ENCODE data around the gene KHDRBS2. TPM values are rescaled to one million over a fixed set of nuclear protein-coding genes. Genes with fewer than 3 reads are reported as not detected.

Gene KHDRBS2
- total and polyA plus RNA-seq, 2 experiments from 2014 or later = 5.4 to 11.7 TPM

DNA sequence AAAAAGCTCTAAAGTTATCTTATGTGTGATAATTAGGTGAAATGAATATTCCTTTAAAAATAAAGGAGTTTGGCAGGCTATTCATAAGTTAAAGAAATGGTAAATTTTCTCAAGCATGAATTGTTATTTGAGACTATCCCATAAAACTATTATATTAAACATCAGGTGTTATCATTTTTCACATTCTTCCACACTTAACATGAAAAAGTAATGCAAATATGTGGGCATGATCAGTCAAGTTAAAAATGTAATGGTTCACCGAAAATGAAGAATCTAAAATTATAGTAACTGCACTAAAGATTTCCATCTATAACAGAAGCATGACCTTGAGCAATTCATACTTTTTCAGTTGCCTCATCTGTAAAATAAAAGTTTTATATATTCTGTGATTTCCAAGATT lies 110.8 kb downstream of the KHDRBS2 start:
- Mint-ChIP-seq H3K9me3 (peaks cover 4% of the 10 kb centered on the region; the same call in 2 of the 3 replicates), H3K27ac (no peak overlapping the region), H3K4me3 (no peak overlapping the region), H3K27me3 (ENCODE audit: insufficient read depth, low read depth, poor library complexity) (no peaks in the 10 kb centered on the region), H3K4me1 (no peaks in the 10 kb centered on the region), H3K36me3 (ENCODE audit: low read depth) (no peaks in the 10 kb centered on the region; the same call in 2 of the 3 replicates)
- no peaks in the 10 kb centered on the region for H3K79me2 ChIP-seq (replicated peaks; ENCODE audit: insufficient read depth)
- H2AFZ ChIP-seq = no peak overlapping the region
- ATAC-seq (no peak), DNase-seq (ENCODE audit: low spot score) (no peak)
- no peaks in the 10 kb centered on the region for H3F3A ChIP-seq (replicated peaks; ENCODE audit: low read depth)
- no peaks in the 10 kb centered on the region for H3K27me3 ChIP-seq (ENCODE audit: insufficient read depth)
- no peaks in the 10 kb centered on the region for H3K36me3 ChIP-seq (ENCODE audit: insufficient read depth)
- H3K4me2 ChIP-seq = no peak overlapping the region
- TF ChIP-seq, protein P1, sequence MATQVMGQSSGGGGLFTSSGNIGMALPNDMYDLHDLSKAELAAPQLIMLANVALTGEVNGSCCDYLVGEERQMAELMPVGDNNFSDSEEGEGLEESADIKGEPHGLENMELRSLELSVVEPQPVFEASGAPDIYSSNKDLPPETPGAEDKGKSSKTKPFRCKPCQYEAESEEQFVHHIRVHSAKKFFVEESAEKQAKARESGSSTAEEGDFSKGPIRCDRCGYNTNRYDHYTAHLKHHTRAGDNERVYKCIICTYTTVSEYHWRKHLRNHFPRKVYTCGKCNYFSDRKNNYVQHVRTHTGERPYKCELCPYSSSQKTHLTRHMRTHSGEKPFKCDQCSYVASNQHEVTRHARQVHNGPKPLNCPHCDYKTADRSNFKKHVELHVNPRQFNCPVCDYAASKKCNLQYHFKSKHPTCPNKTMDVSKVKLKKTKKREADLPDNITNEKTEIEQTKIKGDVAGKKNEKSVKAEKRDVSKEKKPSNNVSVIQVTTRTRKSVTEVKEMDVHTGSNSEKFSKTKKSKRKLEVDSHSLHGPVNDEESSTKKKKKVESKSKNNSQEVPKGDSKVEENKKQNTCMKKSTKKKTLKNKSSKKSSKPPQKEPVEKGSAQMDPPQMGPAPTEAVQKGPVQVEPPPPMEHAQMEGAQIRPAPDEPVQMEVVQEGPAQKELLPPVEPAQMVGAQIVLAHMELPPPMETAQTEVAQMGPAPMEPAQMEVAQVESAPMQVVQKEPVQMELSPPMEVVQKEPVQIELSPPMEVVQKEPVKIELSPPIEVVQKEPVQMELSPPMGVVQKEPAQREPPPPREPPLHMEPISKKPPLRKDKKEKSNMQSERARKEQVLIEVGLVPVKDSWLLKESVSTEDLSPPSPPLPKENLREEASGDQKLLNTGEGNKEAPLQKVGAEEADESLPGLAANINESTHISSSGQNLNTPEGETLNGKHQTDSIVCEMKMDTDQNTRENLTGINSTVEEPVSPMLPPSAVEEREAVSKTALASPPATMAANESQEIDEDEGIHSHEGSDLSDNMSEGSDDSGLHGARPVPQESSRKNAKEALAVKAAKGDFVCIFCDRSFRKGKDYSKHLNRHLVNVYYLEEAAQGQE (IDR thresholded peaks at IDR 0.05; ENCODE audit: unreplicated experiment) = no peak
- TF ChIP-seq EZH2 (IDR thresholded peaks at IDR 0.05; ENCODE audit: low read depth, unreplicated experiment) = no peak
- TF ChIP-seq, protein P2, sequence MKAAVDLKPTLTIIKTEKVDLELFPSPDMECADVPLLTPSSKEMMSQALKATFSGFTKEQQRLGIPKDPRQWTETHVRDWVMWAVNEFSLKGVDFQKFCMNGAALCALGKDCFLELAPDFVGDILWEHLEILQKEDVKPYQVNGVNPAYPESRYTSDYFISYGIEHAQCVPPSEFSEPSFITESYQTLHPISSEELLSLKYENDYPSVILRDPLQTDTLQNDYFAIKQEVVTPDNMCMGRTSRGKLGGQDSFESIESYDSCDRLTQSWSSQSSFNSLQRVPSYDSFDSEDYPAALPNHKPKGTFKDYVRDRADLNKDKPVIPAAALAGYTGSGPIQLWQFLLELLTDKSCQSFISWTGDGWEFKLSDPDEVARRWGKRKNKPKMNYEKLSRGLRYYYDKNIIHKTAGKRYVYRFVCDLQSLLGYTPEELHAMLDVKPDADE (IDR thresholded peaks at IDR 0.05) = no peak
- TF ChIP-seq, protein P3, sequence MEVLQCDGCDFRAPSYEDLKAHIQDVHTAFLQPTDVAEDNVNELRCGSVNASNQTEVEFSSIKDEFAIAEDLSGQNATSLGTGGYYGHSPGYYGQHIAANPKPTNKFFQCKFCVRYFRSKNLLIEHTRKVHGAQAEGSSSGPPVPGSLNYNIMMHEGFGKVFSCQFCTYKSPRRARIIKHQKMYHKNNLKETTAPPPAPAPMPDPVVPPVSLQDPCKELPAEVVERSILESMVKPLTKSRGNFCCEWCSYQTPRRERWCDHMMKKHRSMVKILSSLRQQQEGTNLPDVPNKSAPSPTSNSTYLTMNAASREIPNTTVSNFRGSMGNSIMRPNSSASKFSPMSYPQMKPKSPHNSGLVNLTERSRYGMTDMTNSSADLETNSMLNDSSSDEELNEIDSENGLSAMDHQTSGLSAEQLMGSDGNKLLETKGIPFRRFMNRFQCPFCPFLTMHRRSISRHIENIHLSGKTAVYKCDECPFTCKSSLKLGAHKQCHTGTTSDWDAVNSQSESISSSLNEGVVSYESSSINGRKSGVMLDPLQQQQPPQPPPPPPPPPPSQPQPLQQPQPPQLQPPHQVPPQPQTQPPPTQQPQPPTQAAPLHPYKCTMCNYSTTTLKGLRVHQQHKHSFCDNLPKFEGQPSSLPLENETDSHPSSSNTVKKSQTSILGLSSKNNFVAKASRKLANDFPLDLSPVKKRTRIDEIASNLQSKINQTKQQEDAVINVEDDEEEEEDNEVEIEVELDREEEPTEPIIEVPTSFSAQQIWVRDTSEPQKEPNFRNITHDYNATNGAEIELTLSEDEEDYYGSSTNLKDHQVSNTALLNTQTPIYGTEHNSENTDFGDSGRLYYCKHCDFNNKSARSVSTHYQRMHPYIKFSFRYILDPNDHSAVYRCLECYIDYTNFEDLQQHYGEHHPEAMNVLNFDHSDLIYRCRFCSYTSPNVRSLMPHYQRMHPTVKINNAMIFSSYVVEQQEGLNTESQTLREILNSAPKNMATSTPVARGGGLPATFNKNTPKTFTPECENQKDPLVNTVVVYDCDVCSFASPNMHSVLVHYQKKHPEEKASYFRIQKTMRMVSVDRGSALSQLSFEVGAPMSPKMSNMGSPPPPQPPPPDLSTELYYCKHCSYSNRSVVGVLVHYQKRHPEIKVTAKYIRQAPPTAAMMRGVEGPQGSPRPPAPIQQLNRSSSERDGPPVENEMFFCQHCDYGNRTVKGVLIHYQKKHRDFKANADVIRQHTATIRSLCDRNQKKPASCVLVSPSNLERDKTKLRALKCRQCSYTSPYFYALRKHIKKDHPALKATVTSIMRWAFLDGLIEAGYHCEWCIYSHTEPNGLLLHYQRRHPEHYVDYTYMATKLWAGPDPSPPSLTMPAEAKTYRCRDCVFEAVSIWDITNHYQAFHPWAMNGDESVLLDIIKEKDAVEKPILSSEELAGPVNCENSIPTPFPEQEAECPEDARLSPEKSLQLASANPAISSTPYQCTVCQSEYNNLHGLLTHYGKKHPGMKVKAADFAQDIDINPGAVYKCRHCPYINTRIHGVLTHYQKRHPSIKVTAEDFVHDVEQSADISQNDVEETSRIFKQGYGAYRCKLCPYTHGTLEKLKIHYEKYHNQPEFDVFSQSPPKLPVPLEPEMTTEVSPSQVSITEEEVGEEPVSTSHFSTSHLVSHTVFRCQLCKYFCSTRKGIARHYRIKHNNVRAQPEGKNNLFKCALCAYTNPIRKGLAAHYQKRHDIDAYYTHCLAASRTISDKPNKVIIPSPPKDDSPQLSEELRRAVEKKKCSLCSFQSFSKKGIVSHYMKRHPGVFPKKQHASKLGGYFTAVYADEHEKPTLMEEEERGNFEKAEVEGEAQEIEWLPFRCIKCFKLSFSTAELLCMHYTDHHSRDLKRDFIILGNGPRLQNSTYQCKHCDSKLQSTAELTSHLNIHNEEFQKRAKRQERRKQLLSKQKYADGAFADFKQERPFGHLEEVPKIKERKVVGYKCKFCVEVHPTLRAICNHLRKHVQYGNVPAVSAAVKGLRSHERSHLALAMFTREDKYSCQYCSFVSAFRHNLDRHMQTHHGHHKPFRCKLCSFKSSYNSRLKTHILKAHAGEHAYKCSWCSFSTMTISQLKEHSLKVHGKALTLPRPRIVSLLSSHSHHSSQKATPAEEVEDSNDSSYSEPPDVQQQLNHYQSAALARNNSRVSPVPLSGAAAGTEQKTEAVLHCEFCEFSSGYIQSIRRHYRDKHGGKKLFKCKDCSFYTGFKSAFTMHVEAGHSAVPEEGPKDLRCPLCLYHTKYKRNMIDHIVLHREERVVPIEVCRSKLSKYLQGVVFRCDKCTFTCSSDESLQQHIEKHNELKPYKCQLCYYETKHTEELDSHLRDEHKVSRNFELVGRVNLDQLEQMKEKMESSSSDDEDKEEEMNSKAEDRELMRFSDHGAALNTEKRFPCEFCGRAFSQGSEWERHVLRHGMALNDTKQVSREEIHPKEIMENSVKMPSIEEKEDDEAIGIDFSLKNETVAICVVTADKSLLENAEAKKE (CRISPR knock-in tag; IDR thresholded peaks at IDR 0.05) = no peak
- H4K20me1 ChIP-seq (replicated peaks; ENCODE audit: insufficient read depth) = no peaks in the 10 kb centered on the region
- no peak overlapping the region for H3K27ac ChIP-seq (ENCODE audit: low read depth)
- no peaks in the 10 kb centered on the region for H3K4me1 ChIP-seq (ENCODE audit: insufficient read depth)
- H3K9me2 ChIP-seq (ENCODE audit: insufficient read depth) = no peaks in the 10 kb centered on the region; the same call in 1 of the 2 replicates
- no peak overlapping the region for H3K4me3 ChIP-seq

All from GM23338 (cell line).